ENCODE data around the gene DYNLL2.

GRCh38 chr17:58120195-58120822, 37.1 kb downstream of the DYNLL2 start:
- TF ChIP-seq POLR2AphosphoS5 (IDR thresholded peaks at IDR 0.05; ENCODE audit: low read depth, low read length) (no peak), POLR2A (IDR thresholded peaks at IDR 0.05; ENCODE audit: low read depth, low read length) (no peak)

Data from GM12892 (cell line).